NCI-H446 treated with DMSO at 0.1 percent for 48 hours (cell line): Measurements from ENCODE around the gene THY1.
A peak's percentile ranks its signal among the peaks of the same experiment; 100 is the strongest.
"Not testable (repeated sequence)": the region's sequence is repeated elsewhere in the genome, so short reads cannot be mapped to it uniquely, and the experiment has no call there.

Source experiments
- DNase-seq: peaks from one replicate; lab custom pipeline; 2025; lab: John Stamatoyannopoulos, UW

THY1 gene

DNA sequence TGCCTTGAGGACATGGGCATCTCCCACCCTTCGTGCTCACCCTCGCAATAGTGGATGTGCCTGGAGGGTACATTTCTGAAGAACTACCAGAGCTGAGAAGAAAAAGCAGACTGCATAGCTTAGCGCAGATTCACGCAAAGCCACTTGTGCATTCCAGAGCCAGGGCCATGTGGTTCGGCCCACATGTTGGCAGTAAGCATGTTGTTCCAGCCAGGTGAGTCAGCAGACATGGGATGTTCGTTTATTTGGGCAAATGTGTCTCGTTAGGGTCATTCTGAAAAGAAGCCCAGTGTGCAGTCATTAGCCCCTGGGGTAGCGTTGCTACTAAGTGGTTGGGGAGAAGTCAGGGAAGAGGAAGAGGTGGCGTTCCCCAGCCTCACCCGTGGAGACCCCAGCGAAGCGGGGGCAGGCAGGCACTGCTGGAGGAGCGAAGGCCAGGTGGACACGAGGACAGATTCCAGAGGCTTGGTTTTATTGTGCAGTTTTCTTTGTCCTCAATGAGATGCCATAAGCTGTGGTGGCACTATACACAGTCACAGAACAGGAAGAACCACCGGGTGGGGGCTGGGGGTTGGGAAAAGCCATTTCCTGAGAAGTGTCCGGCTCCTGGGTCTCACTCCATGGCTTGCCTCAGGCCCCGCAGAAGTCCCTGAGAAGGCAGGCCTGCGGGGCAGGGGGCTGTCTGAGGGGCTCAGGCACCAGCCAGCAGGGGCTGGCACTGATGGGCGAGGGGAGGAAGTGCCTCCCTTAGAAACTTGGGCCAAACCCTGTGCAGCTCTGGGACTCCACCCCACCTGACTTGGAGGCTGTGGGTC, 5.0 kb downstream of the THY1 start:
- DNase-seq = peak; percentile 29

DNA sequence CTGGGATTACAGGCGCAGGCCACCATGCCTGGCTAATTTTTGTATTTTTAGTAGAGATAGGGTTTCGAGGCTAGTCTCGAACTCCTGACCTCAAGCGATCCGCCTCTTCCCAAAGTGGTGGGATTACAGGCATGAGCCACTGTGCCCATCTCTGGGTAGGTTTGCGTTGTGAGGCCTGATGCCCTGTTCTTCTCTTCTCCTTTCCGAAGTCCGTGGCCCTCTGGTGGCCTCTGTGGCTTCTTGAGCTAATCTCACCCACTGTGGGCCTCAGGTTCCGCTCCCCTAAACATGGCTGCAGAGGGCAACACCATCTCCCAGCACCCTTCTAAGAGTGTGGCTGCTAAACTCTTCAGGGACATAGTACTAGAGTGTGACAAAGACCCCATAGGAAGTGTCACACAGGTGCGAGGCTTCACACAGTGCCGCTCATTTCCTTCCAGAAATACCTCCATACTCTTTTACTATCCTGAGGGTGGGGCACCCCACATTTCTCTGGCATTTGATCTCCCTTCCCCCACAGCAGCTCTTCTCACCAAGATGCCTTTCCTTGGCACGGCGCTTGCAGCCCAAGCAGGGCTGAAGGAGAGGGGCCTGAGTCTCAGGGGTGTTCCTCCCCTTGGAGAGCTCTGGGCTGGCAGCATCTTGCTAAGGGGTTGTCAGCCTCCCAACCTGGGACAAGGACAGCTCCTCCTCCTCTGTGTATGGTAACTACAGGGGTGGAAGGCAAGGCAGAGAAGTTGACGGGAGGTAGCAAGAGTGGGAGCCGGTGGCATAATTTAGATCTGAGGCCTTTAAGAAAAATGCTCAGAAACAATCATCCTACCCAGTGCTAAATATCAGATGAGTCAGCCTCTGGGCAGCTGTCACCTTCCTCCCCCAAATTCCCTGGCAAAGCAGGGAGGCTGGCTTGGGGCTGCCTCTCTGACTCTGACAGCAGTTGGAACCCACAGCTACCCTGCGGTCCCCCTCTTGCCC, 6.1 kb downstream of the THY1 start:
- DNase-seq = peak; percentile 49

GRCh38 chr11:119415966-119416365, 7.0 kb downstream of the THY1 start:
- no peak for DNase-seq

GRCh38 chr11:119415517-119415916, 7.5 kb downstream of the THY1 start:
- DNase-seq = no peak

DNA sequence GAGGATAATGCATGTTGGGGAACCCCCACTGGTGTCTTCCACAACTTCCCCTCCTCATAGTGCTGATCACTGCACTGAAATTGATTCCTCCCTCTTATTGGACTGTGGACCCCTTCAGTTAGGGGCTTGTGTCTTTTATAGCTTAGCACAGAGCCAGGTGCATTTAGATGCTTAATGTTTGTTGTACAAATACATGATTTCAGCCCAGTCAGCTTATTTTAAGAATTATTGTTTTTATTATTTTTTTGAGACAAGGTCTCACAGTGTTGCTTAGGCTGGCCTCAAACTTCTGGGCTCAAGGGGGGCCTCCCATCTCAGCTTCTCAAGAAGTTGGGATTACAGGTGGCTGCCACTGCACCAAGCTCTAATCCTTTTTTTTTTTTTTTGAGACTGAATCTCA, 8.2 kb downstream of the THY1 start:
- DNase-seq = no peak

GRCh38 chr11:119414321-119414720, 8.7 kb downstream of the THY1 start:
- DNase-seq = no peak

DNA sequence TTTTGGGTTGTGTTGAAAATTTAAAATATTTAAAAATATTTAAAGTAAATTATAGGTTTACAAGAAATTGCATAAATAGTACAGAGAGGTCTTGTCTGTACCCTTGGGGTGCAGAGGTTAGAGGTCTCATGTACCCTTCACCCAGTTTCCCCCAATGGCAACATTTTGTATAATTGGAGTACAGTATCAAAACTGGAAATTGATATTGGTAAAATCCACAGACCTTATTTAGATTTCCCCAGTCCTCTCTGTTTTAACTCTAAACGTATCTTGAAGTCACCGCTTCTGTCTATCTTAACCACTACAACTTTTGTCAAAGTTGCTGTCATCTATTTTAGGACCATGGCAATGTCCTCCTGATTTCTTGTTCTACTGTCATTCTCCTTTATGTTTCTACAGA, 10.9 kb downstream of the THY1 start:
- DNase-seq = no peak

DNA sequence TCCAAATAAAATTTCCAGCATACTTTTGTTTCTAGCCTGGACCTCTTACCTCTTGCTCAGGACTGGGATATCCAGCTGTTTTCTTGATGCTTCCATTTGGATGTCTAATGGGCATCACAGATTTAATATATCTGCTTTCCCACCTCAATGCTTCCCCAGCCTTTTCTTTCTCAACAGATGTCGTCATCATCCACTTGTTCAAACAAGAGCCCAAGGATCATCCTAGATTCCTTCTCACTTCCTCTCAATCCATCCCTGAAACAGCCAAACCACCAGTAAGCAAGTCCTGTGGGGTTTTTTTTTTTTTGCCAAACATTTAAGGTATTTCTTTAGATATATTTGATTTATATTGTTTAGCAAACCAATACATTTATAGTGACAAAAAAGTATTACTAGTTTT, 12.5 kb downstream of the THY1 start:
- no peak for DNase-seq

- DNase-seq = no peak
Measured at GRCh38 chr11:119409731-119410130, 13.2 kb downstream of the THY1 start.

DNA sequence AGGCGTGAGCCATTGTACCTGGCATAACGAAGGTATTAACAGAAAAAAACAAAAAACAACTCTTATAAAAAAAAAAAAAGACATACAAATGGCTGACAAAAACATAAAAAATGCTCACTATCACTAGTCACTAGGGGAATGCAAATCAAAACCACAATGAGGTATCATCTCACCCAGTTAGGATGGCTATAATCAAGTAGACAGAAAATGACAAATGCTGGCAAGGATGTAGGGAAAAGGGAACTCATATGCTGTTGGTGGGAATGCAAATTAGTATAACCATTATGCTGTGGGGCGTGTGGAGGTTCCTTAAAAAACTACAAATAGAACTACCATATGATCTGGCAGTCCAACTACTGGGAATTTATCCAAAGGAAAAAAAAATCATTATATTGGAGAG, 17.0 kb downstream of the THY1 start:
- no peak for DNase-seq

DNA sequence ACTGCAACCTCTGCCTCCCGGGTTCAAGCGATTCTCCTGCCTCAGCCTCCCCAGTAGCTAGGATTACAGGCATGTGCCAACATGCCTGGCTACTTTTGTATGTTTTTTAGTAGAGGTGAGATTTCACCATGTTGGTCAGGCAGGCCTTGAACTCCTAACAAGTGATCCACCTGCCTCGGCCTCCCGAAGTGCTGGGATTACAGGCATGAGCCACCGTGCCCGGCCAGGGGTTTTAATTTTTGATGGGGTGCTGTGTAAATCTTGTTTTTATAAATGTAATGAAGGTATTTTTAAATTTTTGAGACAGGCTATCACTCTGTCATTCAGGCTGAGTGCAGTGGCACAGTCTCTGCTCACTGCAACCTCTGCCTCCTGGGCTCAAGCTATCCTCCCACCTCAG, 17.5 kb downstream of the THY1 start:
- DNase-seq = not testable (repeated sequence)

DNA sequence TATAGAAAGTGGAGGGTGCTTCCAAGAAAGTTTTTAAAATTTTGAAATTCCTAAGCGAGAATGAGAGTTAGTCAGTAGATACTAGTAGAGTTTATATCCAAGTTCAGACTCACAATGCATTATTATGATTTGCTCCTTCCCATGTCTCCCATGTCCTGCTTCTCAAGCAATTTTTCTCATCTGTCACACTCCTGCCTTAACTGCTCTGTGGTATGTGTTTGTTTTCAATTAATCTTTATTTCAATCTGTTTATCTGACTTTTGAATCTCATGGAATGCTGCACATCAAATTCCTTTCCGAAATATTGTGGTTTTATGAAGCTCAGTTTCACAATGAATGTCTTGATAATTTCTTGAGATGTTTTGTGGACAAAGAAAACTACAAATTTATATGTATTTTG, 18.1 kb downstream of the THY1 start:
- DNase-seq = no peak

DNA sequence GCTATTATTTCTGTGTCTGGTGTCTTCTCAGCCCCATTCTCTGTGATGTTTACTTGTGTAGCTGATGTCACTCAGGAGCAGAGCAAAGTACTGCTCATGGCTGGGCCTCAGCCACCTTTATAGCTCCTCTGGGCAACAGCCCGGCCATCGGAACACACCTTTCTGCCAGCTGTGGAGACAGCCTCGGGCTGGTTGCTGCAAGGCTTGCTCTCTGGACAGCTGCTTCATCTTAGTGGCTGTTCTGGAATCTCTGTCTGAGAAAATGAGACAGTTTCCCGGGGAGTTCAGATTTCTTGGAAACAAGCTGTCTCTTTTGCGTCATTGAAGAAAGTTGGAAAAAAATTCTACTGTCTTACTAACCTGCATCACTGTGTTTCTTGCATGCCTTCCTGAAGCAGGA, 20.0 kb downstream of the THY1 start:
- no peak for DNase-seq

- no peak for DNase-seq
Measured at GRCh38 chr11:119402470-119402869, 20.5 kb downstream of the THY1 start.

DNA sequence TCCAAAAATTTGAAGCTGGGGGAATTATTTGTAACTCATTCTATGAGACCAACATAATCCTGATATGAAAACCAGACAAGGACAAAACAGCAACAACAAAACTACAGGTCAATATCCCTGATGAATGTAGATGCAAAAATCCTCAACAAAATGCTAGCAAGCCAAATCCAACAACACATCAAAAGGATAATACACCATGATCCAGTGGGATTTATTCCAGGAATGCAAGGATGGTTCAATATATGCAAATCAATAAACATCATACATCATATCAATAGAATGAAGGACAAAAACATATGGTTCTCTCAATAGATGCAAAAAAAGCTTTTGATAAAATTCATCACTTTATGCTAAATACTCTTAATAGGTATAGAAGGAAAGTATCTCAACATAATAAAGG, 22.1 kb downstream of the THY1 start:
- no peak for DNase-seq

- DNase-seq = no peak
Measured at GRCh38 chr11:119397740-119398139, 25.2 kb downstream of the THY1 start.

DNA sequence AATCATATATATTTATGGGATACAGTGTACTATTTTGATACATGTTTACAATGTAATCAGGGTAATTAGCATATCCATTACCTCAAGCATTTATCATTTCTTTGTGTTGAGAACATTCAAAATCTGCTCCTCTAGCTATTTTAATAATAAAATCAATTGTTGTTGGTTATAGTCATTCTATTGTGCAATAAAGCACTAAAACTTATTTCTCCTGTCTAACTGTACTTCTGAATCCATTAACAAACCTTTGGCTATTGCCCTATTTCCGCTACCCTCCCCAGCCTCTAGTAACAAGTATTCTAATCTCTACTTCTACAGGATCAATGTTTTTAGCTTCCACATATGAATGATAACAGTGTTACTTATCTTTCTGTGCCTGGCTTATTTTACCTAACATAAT, 26.1 kb downstream of the THY1 start:
- no peak for DNase-seq

DNA sequence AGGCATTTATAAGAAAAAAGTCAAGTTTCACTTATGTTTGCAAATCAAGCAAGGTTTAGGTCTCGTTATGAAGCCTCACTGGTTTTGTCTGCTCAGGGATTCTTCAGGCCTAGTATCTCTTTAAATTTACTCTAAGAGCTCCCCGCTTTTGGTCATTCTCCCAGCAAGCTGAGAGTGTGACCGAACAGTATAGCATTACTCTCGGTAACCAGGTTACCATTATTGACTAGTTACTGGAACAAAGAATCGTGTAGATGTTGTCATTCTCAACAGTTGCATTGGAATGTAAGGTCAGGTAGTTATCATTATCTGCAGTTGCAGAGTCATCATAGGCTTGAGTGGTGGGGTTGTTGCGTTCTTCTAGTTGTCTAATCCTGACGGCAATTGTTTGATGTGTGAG, 31.7 kb downstream of the THY1 start:
- no peak for DNase-seq

DNA sequence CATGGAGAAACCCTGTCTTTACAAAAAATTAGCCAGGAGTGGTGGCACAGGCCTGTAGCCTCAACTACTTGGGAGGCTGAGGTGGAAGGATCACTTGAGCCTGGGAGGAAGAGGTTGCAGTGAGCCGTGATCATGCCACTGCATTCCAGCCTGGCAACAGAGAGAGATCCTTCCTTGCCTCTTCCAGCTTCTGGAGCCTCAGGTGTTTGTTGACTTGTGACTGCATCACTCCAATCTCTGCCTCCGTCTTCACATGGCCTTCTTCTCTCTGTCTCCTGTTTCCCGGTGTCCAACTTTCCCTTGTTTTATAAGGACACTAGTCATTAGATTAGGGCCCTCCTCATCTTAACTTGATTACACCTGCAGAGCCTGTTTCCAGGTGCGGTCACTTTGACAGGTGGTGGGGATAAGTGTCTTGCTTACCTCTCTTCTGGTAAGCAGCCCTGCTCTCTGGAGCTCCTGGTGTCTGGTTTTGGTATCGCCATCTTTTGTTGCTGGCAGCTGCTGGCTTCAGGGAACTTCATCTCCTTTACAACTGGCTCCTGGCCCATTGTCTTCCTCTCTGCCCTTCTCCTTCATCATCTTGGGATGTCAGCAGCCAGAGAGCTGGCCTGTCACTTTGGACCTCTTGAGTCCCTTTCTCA, 33.2 kb downstream of the THY1 start:
- DNase-seq = no peak

DNA sequence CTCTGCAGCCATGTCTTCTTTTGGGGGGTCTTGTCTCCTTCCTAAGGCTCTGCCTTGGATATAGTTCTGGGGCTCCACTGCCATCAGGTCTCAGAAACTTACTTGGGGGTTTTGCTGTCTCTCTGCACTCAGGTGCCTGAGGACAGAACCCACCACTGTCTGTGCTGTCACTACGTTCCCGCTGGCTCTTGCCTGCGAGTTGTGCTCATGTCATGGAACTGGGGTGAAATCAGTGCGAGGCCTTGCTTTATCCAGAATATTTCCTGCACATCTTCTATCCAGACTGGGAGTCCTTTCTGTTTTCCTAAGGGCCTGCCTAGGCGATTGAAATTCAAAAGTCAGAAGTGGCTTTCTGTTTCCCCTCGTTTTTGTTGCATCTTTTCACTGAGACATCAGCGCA, 34.9 kb downstream of the THY1 start:
- DNase-seq = no peak

GRCh38 chr11:119384332-119384731, 38.6 kb downstream of the THY1 start:
- no peak for DNase-seq

DNA sequence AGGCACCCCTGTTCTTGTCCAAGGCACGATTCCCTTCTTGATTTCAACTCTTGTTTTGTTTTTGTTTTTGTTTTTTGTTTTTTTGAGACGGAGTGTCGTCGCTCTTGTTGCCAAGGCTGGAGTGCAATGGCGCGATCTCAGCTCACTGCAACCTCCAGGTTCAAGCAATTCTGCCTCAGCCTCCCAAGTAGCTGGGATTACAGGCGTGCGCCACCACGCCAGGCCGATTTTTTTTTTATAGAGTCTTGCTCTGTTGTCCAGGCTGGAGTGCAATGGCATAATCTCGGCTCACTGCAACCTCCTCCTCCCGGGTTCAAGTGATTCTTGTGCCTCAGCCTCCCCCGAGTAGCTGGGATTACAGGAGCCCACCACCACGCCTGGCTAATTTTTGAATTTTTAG, 40.5 kb downstream of the THY1 start:
- not testable (repeated sequence) for DNase-seq

- DNase-seq = no peak
Measured at GRCh38 chr11:119382101-119382500, 40.9 kb downstream of the THY1 start.
